ENCODE results near the gene SCAMP3.

GRCh38 chr1:155251566-155251965 is 10.6 kb downstream of the SCAMP3 start:
- no peak for TF ChIP-seq CTCF (IDR thresholded peaks at IDR 0.05 in 2 of 3, conservative IDR thresholded peaks at IDR 0.05 in 1 of 3; ENCODE audit: borderline replicate concordance in 1 of 3, insufficient read depth in 1 of 3, low read depth in 2 of 3, low read length in 2 of 3)
- no peak for TF ChIP-seq SP1 (IDR thresholded peaks at IDR 0.05; ENCODE audit: low read depth)
- TF ChIP-seq POLR2AphosphoS5 (IDR thresholded peaks at IDR 0.05; ENCODE audit: low read depth, low read length), result no peak
